Measurements from ENCODE around the gene SLC9A7. TPM values are rescaled to one million over a fixed set of nuclear protein-coding genes. Genes with fewer than 3 reads are reported as not detected.

The SLC9A7 gene
- total and polyA plus RNA-seq, 2 donors (not counting 3 experiments of a cell fraction or from before 2014, with no cell fraction given): 4.6 to 7.5 TPM

GRCh38 chrX:46597208-46597607, 161.7 kb downstream of the SLC9A7 start:
- Histone ChIP-seq H2AFZ (ENCODE audit: low read depth, low read length) (no peak overlapping the region), H3K27ac (ENCODE audit: insufficient read depth, low read depth, low read length) (no peak overlapping the region), H3K9ac (replicated peaks; ENCODE audit: extremely low read depth, insufficient read depth, low read length) (no peak overlapping the region), H3K4me3 (replicated peaks in 1 of 3; ENCODE audit: insufficient read depth in 1 of 3, low read depth in 1 of 3, low read length in 3 of 3) (no peak overlapping the region), H3K4me2 (ENCODE audit: insufficient read depth, low read length) (no peak overlapping the region), H3K9me3 (replicated peaks; ENCODE audit: control insufficient read depth, insufficient read depth, low read length) (no peaks in the 10 kb centered on the region), H3K79me2 (ENCODE audit: control insufficient read depth, insufficient read depth, low read length) (no peaks in the 10 kb centered on the region), H3K4me1 (ENCODE audit: control insufficient read depth, extremely low read depth, insufficient read depth, low read length) (peaks cover 6% of the 10 kb centered on the region), H3K27me3 (ENCODE audit: control insufficient read depth in 2 of 2, insufficient read depth in 2 of 2, low read length in 2 of 2) (no peaks in the 10 kb centered on the region), H3K36me3 (ENCODE audit: control insufficient read depth in 2 of 2, extremely low read depth in 1 of 2, insufficient read depth in 2 of 2, low read length in 2 of 2) (no peaks in the 10 kb centered on the region), H3K9me1 (replicated peaks; ENCODE audit: control insufficient read depth, extremely low read depth, insufficient read depth, low read length) (no peaks in the 10 kb centered on the region), H4K20me1 (replicated peaks; ENCODE audit: control insufficient read depth, extremely low read depth, insufficient read depth, low read length) (no peaks in the 10 kb centered on the region)
- ChIA-PET CTCF (interaction anchor here (0.6 to 1.1 kb wide), 3 partner anchors 9 to 18 kb away, joined by 3 to 4 read pairs (median 3); no protein-coding TSS in a partner anchor), POLR2A (no interaction called here)
- BruUV-seq (replicated peaks): no TSS peak
- intact Hi-C loops (cut with micrococcal nuclease) (no loop called here), dilution Hi-C loops (cut with MboI; ENCODE audit: extremely low pct_ligation_motif_present, low sequenced_read_pairs) (no loop called here)
- no peak for DNase-seq (ENCODE audit: low read depth, low spot score)
- TF ChIP-seq MAX (IDR thresholded peaks at IDR 0.05; ENCODE audit: insufficient read depth, insufficient read length) (no peak), JUN (IDR thresholded peaks at IDR 0.05; ENCODE audit: borderline replicate concordance, insufficient read depth, insufficient read length, low read depth) (no peak), EZH2 (IDR thresholded peaks at IDR 0.05; ENCODE audit: borderline replicate concordance, low read depth, low read length, severe bottlenecking) (no peak), POLR2AphosphoS5 (IDR thresholded peaks at IDR 0.05; ENCODE audit: insufficient read depth, low read depth, low read length) (no peak), GATA2 (IDR thresholded peaks at IDR 0.05; ENCODE audit: insufficient read depth, insufficient read length, low read depth, low read length) (no peak), POLR2A (IDR thresholded peaks at IDR 0.05; ENCODE audit: low read depth, low read length) (no peak), CTCF (IDR thresholded peaks at IDR 0.05; ENCODE audit: extremely low read depth in 1 of 2, insufficient read depth in 1 of 2, low read depth in 1 of 2, low read length in 2 of 2) (no peak), FOS (IDR thresholded peaks at IDR 0.05; ENCODE audit: borderline replicate concordance, insufficient read depth, low read length) (no peak), MYC (IDR thresholded peaks at IDR 0.05; ENCODE audit: low read depth, low read length) (no peak)
- FAIRE-seq: no peak
